Adrenal gland (tissue), 5 donors: Measurements from ENCODE around the gene SLU7.

Experiments used
- CTCF ChIP-seq, 6 experiments: fragments of 450-650 bp in 4 of 6; fragments of 200-600 bp in 2 of 6; sonication (generic) in 1 of 6; IDR thresholded peaks; 1 replicate in 5 of 6; 2 replicates in 1 of 6; pipeline versions ENCODE4 v1.5.1 to v1.8.0; 2016 to 2021; ENCODE audit warnings: antibody characterized with exemption in 6 of 6, mild to moderate bottlenecking in 2 of 6, moderate library complexity in 1 of 6
- POLR2A ChIP-seq, 2 donors: fragments of 450-650 bp; IDR thresholded peaks; one replicate each; pipeline ENCODE4 v1.6.1; 2017; ENCODE audit warnings: antibody characterized with exemption in 2 of 2, mild to moderate bottlenecking in 2 of 2, moderate library complexity in 1 of 2
- donor health status: DM: no; HTN: no; CAD: no.

DNA sequence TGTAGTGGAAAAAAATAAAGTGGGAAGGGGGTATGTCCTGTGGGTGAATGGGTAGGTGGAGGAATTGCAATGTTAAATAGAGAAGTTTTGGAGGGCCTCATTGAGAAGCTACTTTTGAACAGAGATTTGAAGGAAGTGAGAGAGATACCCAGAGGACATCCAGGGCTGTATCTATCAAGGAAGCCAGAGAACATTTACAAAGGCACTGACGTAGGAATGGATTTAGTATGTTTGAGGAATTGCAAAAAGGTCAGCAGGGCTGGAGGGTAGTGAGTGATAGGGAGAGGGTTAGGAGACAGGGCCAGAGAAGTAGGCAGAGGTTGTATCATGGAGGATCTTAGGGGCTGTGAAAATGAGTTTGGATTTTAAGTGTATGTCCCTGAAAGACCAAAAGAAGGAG lies 16.7 kb upstream of the SLU7 start:
- no peak for TF ChIP-seq CTCF (IDR thresholded peaks at IDR 0.05)
- no peak for TF ChIP-seq POLR2A (IDR thresholded peaks at IDR 0.05)
